Progenitor cell of endocrine pancreas (in vitro differentiated cells): ENCODE results near the gene PAMR1. TPM values are rescaled to one million over a fixed set of nuclear protein-coding genes. Genes with fewer than 3 reads are reported as not detected.
A peak's percentile ranks its signal among the peaks of the same experiment; 100 is the strongest.

Source experiments
- DNase-seq: peaks from one replicate; pipeline ENCODE4 v3.0.0; 2021; ENCODE audit warnings: low spot score; ENCODE audit not compliant: unreplicated experiment
- H3K27ac Mint-ChIP-seq: 2 replicates; pipeline ENCODE4 v1.8.0; 2021; ENCODE audit warnings: mild to moderate bottlenecking, moderate library complexity, mixed read lengths
- H3K27me3 Mint-ChIP-seq: 2 replicates; pipeline ENCODE4 v1.8.0; 2021; ENCODE audit warnings: mixed read lengths
- H3K36me3 Mint-ChIP-seq: 2 replicates; pipeline ENCODE4 v1.8.0; 2022; ENCODE audit warnings: mixed read lengths; ENCODE audit not compliant: insufficient read depth
- H3K4me1 Mint-ChIP-seq: 2 replicates; pipeline ENCODE4 v1.8.0; 2021; ENCODE audit warnings: low read depth, mixed read lengths
- H3K4me3 Mint-ChIP-seq: 2 replicates; pipeline ENCODE4 v1.8.0; 2021; ENCODE audit warnings: low read depth, mild to moderate bottlenecking, moderate library complexity, mixed read lengths
- H3K9me3 Mint-ChIP-seq: 2 replicates; pipeline ENCODE4 v1.8.0; 2021; ENCODE audit warnings: low read depth, mixed read lengths
- CTCF ChIP-seq: fragments of 200-600 bp; sonication (generic); IDR thresholded peaks from one replicate; pipeline ENCODE4 v1.5.0; 2021; ENCODE audit warnings: antibody characterized with exemption, mild to moderate bottlenecking; ENCODE audit not compliant: unreplicated experiment
- long read RNA-seq: library from polyadenylated mRNA; unstranded; transcript quantifications from one replicate; pipeline ENCODE4 v2.0.0, GENCODE V29; 2020
- total RNA-seq: library from RNA; stranded (reverse); gene quantifications from 2 replicates; pipeline ENCODE4 v1.2.1, GENCODE V29; 2021

Gene PAMR1, protein sequence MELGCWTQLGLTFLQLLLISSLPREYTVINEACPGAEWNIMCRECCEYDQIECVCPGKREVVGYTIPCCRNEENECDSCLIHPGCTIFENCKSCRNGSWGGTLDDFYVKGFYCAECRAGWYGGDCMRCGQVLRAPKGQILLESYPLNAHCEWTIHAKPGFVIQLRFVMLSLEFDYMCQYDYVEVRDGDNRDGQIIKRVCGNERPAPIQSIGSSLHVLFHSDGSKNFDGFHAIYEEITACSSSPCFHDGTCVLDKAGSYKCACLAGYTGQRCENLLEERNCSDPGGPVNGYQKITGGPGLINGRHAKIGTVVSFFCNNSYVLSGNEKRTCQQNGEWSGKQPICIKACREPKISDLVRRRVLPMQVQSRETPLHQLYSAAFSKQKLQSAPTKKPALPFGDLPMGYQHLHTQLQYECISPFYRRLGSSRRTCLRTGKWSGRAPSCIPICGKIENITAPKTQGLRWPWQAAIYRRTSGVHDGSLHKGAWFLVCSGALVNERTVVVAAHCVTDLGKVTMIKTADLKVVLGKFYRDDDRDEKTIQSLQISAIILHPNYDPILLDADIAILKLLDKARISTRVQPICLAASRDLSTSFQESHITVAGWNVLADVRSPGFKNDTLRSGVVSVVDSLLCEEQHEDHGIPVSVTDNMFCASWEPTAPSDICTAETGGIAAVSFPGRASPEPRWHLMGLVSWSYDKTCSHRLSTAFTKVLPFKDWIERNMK
- total RNA-seq, result 0.38 and 0.64 TPM in 2 replicates
- long read RNA-seq, partial matches to known transcripts, result 0 of 4 reads
- long read RNA-seq, other reads (novel, unspliced or antisense), result 1 of 4 reads

GRCh38 chr11:35525501-35526175, at the start of gene PAMR1:
PAMR1 (minus strand) TSS chr11:35525616; CDS start chr11:35525585, 31 bp downstream.
- Mint-ChIP-seq H3K27ac (no peak within 1 kb of the TSS), H3K9me3 (no peaks in the 10 kb centered on the region), H3K36me3 (no peaks in the 10 kb centered on the region), H3K27me3 (peaks cover 45% of the 10 kb centered on the region), H3K4me3 (peak within 1 kb of the TSS; percentile 50), H3K4me1 (peaks cover 6% of the 10 kb centered on the region)
- DNase-seq, result peak; percentile 27
- no peak for TF ChIP-seq CTCF

GRCh38 chr11:35571696-35572095, 46.3 kb upstream of the PAMR1 start:
- TF ChIP-seq CTCF, result no peak

GRCh38 chr11:35567737-35568465, 42.5 kb upstream of the PAMR1 start:
- Mint-ChIP-seq H3K4me1 (no peaks in the 10 kb centered on the region), H3K27ac (no peak overlapping the region)

More at GRCh38 chr11:35571696-35572095, 46.3 kb upstream of the PAMR1 start:
- H3K27ac Mint-ChIP-seq, result no peak overlapping the region
- peaks cover 14% of the 10 kb centered on the region for H3K9me3 Mint-ChIP-seq
- H3K4me3 Mint-ChIP-seq, result no peak overlapping the region
- no peaks in the 10 kb centered on the region for H3K27me3 Mint-ChIP-seq
- DNase-seq, result no peak
- no peaks in the 10 kb centered on the region for H3K4me1 Mint-ChIP-seq
- no peaks in the 10 kb centered on the region for H3K36me3 Mint-ChIP-seq

DNA sequence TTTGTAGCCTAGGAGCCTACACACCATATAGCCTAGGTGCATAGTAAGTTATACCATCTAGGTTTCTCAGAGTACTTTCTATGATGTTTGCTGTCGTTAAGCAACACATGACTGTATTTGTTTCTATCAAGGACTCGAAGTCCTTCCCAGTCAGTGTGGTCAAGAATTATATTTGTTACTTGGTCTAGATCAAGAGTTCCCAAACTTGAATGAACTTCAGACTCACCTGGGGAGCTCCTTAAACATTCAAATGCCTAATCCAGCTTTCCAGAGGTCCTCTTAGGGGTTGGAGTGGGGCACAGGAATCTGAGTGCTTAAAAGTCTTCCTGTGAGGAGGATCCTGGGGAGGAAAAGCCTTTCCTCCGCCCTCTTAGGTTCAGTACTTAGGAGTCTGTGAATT, 41.5 kb upstream of the PAMR1 start:
- TF ChIP-seq CTCF, result no peak
- H3K4me1 Mint-ChIP-seq, result no peaks in the 10 kb centered on the region

More at GRCh38 chr11:35567737-35568465, 42.5 kb upstream of the PAMR1 start:
- H3K4me3 Mint-ChIP-seq, result no peak overlapping the region
- peaks cover 7% of the 10 kb centered on the region for H3K9me3 Mint-ChIP-seq
- no peaks in the 10 kb centered on the region for H3K36me3 Mint-ChIP-seq
- no peak for TF ChIP-seq CTCF
- no peak for DNase-seq
- peaks cover 6% of the 10 kb centered on the region for H3K27me3 Mint-ChIP-seq

More for the DNA sequence above, 41.5 kb upstream of the PAMR1 start:
- DNase-seq, result no peak
- Mint-ChIP-seq H3K36me3 (no peaks in the 10 kb centered on the region), H3K4me3 (no peak overlapping the region), H3K27me3 (peaks cover 6% of the 10 kb centered on the region), H3K27ac (no peak overlapping the region), H3K9me3 (peaks cover 7% of the 10 kb centered on the region)
